ENCODE measurements around the gene ELOA.
"Not testable (repeated sequence)": the region's sequence is repeated elsewhere in the genome, so short reads cannot be mapped to it uniquely, and the experiment has no call there.

The ELOA gene

GRCh38 chr1:23732363-23733224, 10.7 kb upstream of the ELOA start:
- no peak overlapping the region for H2AFZ ChIP-seq
- H3K79me2 ChIP-seq: no peaks in the 10 kb centered on the region
- no peak overlapping the region for H3K9ac ChIP-seq
- H3K9me3 ChIP-seq (ENCODE audit: control insufficient read depth, low read length): no peaks in the 10 kb centered on the region
- H3K27ac ChIP-seq: no peak overlapping the region
- H3K4me2 ChIP-seq (ENCODE audit: low read length): no peak overlapping the region
- TF ChIP-seq, protein P1, sequence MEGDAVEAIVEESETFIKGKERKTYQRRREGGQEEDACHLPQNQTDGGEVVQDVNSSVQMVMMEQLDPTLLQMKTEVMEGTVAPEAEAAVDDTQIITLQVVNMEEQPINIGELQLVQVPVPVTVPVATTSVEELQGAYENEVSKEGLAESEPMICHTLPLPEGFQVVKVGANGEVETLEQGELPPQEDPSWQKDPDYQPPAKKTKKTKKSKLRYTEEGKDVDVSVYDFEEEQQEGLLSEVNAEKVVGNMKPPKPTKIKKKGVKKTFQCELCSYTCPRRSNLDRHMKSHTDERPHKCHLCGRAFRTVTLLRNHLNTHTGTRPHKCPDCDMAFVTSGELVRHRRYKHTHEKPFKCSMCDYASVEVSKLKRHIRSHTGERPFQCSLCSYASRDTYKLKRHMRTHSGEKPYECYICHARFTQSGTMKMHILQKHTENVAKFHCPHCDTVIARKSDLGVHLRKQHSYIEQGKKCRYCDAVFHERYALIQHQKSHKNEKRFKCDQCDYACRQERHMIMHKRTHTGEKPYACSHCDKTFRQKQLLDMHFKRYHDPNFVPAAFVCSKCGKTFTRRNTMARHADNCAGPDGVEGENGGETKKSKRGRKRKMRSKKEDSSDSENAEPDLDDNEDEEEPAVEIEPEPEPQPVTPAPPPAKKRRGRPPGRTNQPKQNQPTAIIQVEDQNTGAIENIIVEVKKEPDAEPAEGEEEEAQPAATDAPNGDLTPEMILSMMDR (IDR thresholded peaks at IDR 0.05): no peak
- no peak overlapping the region for H3K4me3 ChIP-seq (ENCODE audit: low read depth, low read length)
- H3K36me3 ChIP-seq (ENCODE audit: control insufficient read depth, insufficient read depth, low read length): no peaks in the 10 kb centered on the region
- no peaks in the 10 kb centered on the region for H3K27me3 ChIP-seq (ENCODE audit: control insufficient read depth, insufficient read depth, low read length)
- no peaks in the 10 kb centered on the region for H3K4me1 ChIP-seq

DNA sequence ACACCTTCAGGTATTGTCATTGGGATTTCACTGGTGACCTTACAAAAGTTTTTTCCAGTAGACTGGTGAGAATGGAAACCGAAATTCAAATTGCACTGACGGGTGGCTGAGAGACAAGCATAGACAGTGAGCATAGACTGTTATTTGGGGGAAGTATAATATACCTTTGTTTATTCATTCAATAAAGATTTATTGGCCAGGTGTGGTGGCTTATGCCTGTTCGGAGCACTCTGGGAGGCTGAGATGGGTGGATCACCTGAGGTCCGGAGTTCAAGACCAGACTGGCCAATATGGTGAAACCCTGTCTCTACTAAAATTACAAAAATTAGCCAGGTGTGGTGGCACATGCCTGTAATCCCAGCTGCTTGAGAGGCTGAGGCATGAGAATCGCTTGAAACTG, 10.0 kb upstream of the ELOA start:
- H3K36me3 ChIP-seq (ENCODE audit: control insufficient read depth, insufficient read depth, low read length); H3K4me2 ChIP-seq (ENCODE audit: low read length); H3K27me3 ChIP-seq (ENCODE audit: control insufficient read depth, insufficient read depth, low read length); H3K4me1 ChIP-seq; H3K4me3 ChIP-seq (ENCODE audit: low read depth, low read length); H2AFZ ChIP-seq; H3K27ac ChIP-seq; H3K9ac ChIP-seq; H3K79me2 ChIP-seq; H3K9me3 ChIP-seq (ENCODE audit: control insufficient read depth, low read length): not testable (repeated sequence)

GRCh38 chr1:23736437-23737134, 6.7 kb upstream of the ELOA start:
- TF ChIP-seq, protein P1 (IDR thresholded peaks at IDR 0.05): no peak
- no peak overlapping the region for H3K4me2 ChIP-seq (ENCODE audit: low read length)
- no peak overlapping the region for H3K9ac ChIP-seq
- H3K27me3 ChIP-seq (ENCODE audit: control insufficient read depth, insufficient read depth, low read length): no peaks in the 10 kb centered on the region
- H3K4me3 ChIP-seq (ENCODE audit: low read depth, low read length): no peak overlapping the region
- no peaks in the 10 kb centered on the region for H3K36me3 ChIP-seq (ENCODE audit: control insufficient read depth, insufficient read depth, low read length)
- no peaks in the 10 kb centered on the region for H3K79me2 ChIP-seq
- no peak overlapping the region for H2AFZ ChIP-seq
- H3K27ac ChIP-seq: no peak overlapping the region
- no peaks in the 10 kb centered on the region for H3K4me1 ChIP-seq
- H3K9me3 ChIP-seq (ENCODE audit: control insufficient read depth, low read length): no peaks in the 10 kb centered on the region

DNA sequence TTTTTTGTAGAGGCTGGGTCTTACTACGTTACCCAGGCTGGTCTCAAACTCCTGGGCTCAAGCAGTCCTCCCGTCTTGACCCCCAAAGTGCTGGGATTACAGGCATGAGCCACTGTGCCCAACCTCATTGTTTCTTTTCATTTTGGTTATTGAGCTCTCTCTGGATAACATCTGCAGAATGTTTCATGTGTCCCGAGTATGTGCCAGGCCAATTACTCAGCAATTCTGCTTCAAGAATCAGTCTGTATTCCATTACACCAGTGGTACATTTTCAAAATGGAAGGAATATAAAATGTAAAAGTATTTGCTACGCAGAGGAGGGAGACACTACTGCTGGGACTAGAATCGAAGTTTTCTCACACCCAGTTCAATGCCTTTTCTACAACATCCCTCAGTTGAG, 1.7 kb upstream of the ELOA start:
- Histone ChIP-seq H3K79me2 (no peaks in the 10 kb centered on the region), H3K9me3 (ENCODE audit: control insufficient read depth, low read length) (no peaks in the 10 kb centered on the region), H3K27me3 (ENCODE audit: control insufficient read depth, insufficient read depth, low read length) (no peaks in the 10 kb centered on the region), H3K4me2 (ENCODE audit: low read length) (no peak overlapping the region), H3K4me1 (peaks cover 9% of the 10 kb centered on the region), H3K27ac (no peak overlapping the region), H3K4me3 (ENCODE audit: low read depth, low read length) (no peak overlapping the region), H2AFZ (no peak overlapping the region), H3K9ac (no peak overlapping the region), H3K36me3 (ENCODE audit: control insufficient read depth, insufficient read depth, low read length) (no peaks in the 10 kb centered on the region)
- TF ChIP-seq, protein P1 (IDR thresholded peaks at IDR 0.05): no peak

- peak overlapping the region; percentile 42 for H3K27ac ChIP-seq
- peak overlapping the region; percentile 76 for H3K4me3 ChIP-seq (ENCODE audit: low read depth, low read length)
- H2AFZ ChIP-seq: peak overlapping the region; percentile 89
- TF ChIP-seq, protein P1 (IDR thresholded peaks at IDR 0.05): no peak
- no peaks in the 10 kb centered on the region for H3K36me3 ChIP-seq (ENCODE audit: control insufficient read depth, insufficient read depth, low read length)
- peak overlapping the region; percentile 92 for H3K4me2 ChIP-seq (ENCODE audit: low read length)
- H3K9me3 ChIP-seq (ENCODE audit: control insufficient read depth, low read length): no peaks in the 10 kb centered on the region
- peaks cover 15% of the 10 kb centered on the region for H3K4me1 ChIP-seq
- H3K79me2 ChIP-seq: peaks cover 5% of the 10 kb centered on the region
- H3K27me3 ChIP-seq (ENCODE audit: control insufficient read depth, insufficient read depth, low read length): no peaks in the 10 kb centered on the region
- H3K9ac ChIP-seq: no peak overlapping the region
Observed at GRCh38 chr1:23742670-23743286, 493 bp upstream of the ELOA start.

Measured in parathyroid adenoma (tissue), 2 donors.